LNCAP (cell line): ENCODE measurements around the gene ANTKMT.

ENCODE experiments used
- CTCF ChIP-seq: fragments of 450-650 bp; IDR thresholded peaks from 2 replicates; pipeline ENCODE4 v1.5.1; 2017; ENCODE audit warnings: mild to moderate bottlenecking

ANTKMT gene

GRCh38 chr16:720990-721764 is at the start of gene ANTKMT:
Gene ANTKMT (plus strand): TSS chr16:721146. CDS start chr16:721275, 129 bp downstream.
- no peak for TF ChIP-seq CTCF

GRCh38 chr16:671353-672131 is 49.4 kb upstream of the ANTKMT start:
- TF ChIP-seq CTCF: no peak

GRCh38 chr16:672371-672770 is 48.6 kb upstream of the ANTKMT start:
- TF ChIP-seq CTCF: no peak

- TF ChIP-seq CTCF: no peak
Observed at GRCh38 chr16:672851-673250, 48.1 kb upstream of the ANTKMT start.

- no peak for TF ChIP-seq CTCF
Observed at GRCh38 chr16:673399-673991, 47.5 kb upstream of the ANTKMT start.

GRCh38 chr16:674214-674881 is 46.6 kb upstream of the ANTKMT start:
- no peak for TF ChIP-seq CTCF
